ENCODE measurements around the gene DKK3.
A peak's percentile ranks its signal among the peaks of the same experiment; 100 is the strongest.

Gene DKK3

DNA sequence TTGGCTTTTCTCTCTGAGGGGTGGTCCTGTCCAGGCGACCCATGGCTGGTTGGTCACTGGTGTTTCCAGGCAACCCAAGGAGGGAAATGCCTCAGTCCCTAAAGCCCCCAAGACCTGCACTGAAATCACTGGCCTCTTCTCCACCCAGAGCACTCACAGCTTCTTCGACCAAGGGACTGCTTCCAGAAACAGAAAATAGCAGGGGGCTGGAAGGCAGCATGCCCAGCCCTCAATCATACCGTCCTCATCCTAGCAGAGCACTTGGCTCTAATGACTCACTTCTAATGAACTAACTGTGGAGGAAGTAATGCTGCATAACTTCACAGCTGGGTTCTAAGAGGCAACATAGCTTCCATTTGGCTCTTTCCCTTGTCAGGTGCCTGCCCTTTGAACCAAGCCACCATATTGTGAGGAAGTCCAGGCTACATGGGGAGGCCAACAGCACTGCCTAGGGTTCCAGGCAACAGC, 27.6 kb downstream of the DKK3 start:
- DNase-seq, result no peak

- DNase-seq, result no peak
Measured at GRCh38 chr11:11980200-11980599, 28.2 kb downstream of the DKK3 start.

GRCh38 chr11:11979488-11980117, 28.8 kb downstream of the DKK3 start:
- DNase-seq, result peak; percentile 41

GRCh38 chr11:11978792-11979487, 29.5 kb downstream of the DKK3 start:
- peak; percentile 84 for DNase-seq

- DNase-seq, result no peak
Measured at GRCh38 chr11:11978098-11978637, 30.3 kb downstream of the DKK3 start.

GRCh38 chr11:11977206-11977938, 31.1 kb downstream of the DKK3 start:
- no peak for DNase-seq

- no peak for DNase-seq
Measured at GRCh38 chr11:11976481-11977127, 31.8 kb downstream of the DKK3 start.

- DNase-seq, result peak; percentile 70
Measured at GRCh38 chr11:11975201-11976092, 33.0 kb downstream of the DKK3 start.

DNA sequence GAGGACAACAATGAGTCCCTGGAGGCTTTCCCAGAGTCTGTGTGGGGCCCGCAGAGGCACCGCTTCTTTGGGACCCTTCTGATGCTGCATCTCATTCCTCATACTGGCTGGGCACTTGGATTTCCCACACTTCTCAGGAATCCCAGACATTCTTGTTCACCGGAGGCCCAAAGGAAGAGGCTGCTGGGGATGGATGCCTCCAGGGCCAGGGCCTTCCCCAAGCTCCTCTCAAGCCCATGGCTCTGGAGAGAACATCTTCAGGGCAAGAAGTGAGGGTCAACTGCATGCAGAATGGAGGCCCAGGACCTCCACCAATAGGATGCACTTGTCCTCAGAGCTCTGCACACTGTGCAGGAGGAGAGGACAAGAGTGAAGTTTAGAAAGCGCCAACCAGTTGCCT, 34.6 kb downstream of the DKK3 start:
- DNase-seq, result no peak

DNA sequence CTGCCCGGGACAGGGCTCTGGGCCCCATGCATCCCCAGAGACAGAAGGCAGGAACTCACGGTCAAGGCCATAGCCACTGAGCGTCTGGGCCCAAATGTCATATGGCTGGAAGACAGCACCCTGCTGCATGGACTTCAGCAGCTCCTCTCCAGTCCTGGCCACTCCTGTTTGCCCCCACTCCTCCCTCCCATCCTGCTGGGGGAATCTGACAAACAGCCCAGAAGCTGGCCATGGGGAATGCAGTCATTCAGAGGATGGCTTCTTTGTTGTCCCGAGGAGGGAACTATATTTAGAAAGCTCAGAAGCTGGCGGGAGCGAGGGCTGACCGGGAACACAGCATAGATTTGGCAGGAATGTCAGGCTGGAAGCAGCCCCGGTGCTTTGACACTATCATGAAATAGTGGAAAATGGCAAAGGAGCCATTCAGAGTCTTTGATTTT, 35.0 kb downstream of the DKK3 start:
- DNase-seq, result no peak

DNA sequence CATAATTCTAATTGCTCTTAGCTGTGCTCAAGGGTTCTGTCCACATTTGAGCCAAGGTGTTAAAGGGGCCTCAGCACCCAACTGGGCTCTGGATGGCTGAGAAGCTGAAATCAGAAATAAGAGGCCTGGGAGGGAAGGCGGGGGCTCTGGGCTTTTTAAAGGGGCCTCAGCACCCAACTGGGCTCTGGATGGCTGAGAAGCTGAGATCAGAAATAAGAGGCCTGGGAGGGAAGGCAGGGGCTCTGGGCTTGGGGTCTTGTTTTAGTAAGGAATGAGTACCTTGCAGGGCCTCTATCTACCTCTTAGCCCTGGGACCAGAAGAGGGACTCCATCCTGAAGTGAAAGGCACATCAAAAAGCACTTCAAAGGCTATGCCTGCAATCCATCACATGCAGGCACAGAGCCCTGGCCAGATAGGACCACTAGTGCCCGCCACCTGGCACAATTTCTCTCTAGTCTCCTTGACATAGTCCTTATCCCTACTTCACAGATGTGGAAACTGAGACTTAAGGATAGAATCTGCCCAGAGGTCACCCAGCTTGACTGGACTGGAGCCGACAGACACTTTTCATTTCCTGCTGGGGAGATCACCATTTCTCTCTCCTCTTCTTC, 35.6 kb downstream of the DKK3 start:
- no peak for DNase-seq

DNA sequence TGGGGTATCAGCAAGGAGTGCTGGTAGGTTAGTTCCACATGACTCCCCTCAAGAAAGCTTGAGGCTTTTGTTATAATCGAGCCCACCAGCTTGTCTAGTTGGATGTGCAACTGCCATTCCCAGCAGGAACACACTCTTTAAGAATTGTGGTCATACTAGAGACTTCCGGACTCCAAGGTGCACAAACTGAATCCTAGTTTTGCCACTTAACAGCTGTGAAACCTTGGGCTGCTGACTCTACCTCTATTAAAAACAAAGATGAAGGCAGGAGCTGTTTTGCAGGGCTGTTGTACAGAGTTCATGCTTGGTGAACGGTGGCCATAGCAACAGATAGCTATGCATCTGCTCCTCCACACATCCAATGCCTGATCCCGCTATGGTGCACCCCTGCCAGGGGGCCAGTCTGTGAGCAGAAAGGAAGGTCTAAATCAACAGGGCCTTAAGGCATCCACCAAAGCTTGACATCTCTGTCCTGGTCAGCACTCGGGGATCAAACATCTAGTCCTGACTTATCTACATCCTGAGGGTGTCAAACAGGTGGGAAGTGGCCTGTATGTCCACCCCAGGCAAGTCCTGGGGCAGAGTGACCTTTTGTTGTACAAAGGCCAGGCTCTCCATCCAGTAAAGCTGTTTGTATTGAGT, 36.4 kb downstream of the DKK3 start:
- DNase-seq, result peak; percentile 75

- no peak for DNase-seq
Measured at GRCh38 chr11:11970556-11970955, 37.9 kb downstream of the DKK3 start.

- DNase-seq, result no peak
Measured at GRCh38 chr11:11969380-11970215, 38.8 kb downstream of the DKK3 start.

DNA sequence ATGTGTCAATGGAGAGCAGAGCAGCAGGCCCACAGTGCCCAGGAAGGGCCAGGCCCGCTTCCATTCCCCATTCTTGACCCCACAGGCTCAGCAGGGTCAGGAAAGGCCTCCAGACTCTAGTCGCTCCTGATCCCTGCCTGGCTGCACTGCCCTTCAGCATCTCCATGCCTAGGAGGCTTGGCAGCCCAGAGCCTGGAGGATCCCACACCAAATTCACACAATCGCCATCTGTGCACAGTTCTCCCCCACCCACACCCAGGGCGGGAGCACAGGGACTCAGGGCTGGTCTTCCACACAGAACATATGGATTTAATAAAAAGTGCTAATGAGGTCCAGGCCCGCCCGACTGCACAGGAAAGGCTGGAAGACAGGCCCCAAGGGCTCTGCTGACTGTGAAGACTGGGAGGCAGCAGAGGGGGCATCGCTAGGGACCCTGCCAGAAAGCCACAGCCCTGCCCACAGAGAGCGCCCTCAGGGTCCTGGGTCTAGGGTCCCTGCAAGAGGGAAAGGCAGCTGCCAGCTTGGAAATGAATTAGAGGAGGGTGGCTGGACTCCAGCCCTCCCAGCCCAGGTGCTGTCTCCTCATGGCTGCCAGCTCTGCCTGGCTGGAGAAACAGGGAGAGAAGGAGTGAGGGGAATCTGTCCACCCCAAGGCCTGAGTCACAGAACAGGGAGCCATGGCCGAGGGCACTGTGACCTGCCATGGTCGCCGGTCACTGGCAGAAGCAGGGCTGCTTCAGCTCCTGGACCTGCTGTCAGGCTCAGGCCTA, 39.7 kb downstream of the DKK3 start:
- DNase-seq, result peak; percentile 52

GRCh38 chr11:11967669-11968510, 40.5 kb downstream of the DKK3 start:
- no peak for DNase-seq

- DNase-seq, result peak; percentile 58
Measured at GRCh38 chr11:11966826-11967668, 41.4 kb downstream of the DKK3 start.

Measured in NCI-H1694 treated with DMSO at 0.1 percent for 48 hours (cell line).